Measurements from ENCODE around the gene B4GALT1. TPM values are rescaled to one million over a fixed set of nuclear protein-coding genes. Genes with fewer than 3 reads are reported as not detected.

Gene B4GALT1
- total and polyA plus RNA-seq, 4 donors = 27.2 to 130 (median 86.2) TPM

DNA sequence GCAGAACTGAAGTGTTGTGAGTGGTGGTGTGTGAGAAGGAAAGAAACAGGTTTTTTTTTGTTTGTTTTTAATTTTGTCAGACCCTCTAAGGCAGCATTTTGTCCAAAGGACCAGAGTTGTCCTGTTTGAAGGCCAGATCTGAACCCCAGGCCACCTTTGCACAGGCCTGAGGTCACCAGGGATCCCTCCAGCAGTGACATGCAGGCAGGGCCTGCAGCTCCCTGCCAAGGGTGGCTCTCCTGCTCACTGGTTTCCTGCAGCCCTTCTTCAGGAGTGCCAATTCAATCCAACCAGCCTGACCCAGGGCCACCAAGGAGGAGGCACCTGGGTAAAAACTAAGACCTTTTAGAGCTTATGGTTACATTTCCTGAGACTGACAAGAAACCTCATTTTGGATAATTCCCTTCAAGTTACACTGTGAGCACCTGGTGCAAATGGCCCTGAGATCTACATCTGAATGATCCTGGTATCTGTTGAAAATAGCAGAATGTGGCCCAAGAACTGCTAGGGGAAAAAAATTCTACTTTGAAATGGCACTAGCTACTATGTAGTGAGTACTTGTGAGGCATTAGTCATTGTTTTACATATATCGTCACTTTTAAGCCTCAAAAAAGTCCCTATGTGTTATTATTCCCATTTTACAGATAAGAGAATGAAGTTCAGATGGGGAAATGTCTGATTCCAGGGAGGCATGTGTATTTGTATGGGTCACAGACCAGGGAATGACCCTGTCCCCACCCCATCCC is 57.1 kb downstream of the B4GALT1 start:
- ATAC-seq (ENCODE audit: insufficient read depth, low FRiP score) = no peak
- TF ChIP-seq, protein P1, sequence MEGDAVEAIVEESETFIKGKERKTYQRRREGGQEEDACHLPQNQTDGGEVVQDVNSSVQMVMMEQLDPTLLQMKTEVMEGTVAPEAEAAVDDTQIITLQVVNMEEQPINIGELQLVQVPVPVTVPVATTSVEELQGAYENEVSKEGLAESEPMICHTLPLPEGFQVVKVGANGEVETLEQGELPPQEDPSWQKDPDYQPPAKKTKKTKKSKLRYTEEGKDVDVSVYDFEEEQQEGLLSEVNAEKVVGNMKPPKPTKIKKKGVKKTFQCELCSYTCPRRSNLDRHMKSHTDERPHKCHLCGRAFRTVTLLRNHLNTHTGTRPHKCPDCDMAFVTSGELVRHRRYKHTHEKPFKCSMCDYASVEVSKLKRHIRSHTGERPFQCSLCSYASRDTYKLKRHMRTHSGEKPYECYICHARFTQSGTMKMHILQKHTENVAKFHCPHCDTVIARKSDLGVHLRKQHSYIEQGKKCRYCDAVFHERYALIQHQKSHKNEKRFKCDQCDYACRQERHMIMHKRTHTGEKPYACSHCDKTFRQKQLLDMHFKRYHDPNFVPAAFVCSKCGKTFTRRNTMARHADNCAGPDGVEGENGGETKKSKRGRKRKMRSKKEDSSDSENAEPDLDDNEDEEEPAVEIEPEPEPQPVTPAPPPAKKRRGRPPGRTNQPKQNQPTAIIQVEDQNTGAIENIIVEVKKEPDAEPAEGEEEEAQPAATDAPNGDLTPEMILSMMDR (IDR thresholded peaks at IDR 0.05; ENCODE audit: control extremely low read depth, extremely low read depth) = no peak

DNA sequence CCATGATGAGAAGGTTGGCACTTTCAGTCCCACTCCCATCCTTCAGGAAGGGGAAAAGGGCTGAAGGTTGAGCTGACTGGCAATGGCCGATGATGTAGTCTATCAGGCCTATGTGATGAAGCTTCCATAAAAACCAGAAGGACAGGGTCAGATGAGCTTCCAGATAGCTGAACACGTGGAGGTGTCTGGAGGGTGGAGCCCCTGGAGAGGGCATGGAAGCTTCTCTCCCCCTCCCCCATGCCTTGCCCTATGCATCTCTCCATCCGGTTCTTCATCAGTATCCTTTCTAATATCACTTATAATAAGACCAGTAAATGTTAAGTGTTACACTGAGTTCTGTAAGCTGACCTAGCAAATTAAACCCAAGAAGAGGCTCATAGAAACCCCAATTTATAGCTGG is 58.0 kb downstream of the B4GALT1 start:
- H3K27me3 ChIP-seq (ENCODE audit: control insufficient read depth in 3 of 3, insufficient read depth in 3 of 3, low read length in 2 of 3) = no peaks in the 10 kb centered on the region
- H3K4me1 ChIP-seq (ENCODE audit: control insufficient read depth in 5 of 5, insufficient read depth in 5 of 5, low read length in 5 of 5) = peaks cover 0 to 13% (median 10%) of the 10 kb centered on the region in 5 donors
- 82 to 92% methylated on average over 3 of the region's 3 CpGs for WGBS, 2 donors
- H3K27ac ChIP-seq (ENCODE audit: low read depth in 1 of 2, low read length in 1 of 2) = no peak overlapping the region
- no peak for DNase-seq
- TF ChIP-seq, protein P1 (IDR thresholded peaks at IDR 0.05; ENCODE audit: control extremely low read depth, extremely low read depth) = no peak
- H3K4me3 ChIP-seq = no peak overlapping the region
- peaks cover 0 to 24% (median 11%) of the 10 kb centered on the region in 4 donors for H3K36me3 ChIP-seq (ENCODE audit: control insufficient read depth in 4 of 4, insufficient read depth in 4 of 4, low read length in 4 of 4)
- H3K9ac ChIP-seq (ENCODE audit: insufficient read depth in 1 of 2, low read length in 2 of 2) = no peak overlapping the region
- no peaks in the 10 kb centered on the region for H3K9me3 ChIP-seq (ENCODE audit: control insufficient read depth in 4 of 4, insufficient read depth in 3 of 4, low read length in 3 of 4)
- no peak for ATAC-seq (ENCODE audit: insufficient read depth, low FRiP score)

More for the DNA sequence above, 57.1 kb downstream of the B4GALT1 start:
- no peak overlapping the region for H3K27ac ChIP-seq (ENCODE audit: low read depth in 1 of 2, low read length in 1 of 2)
- peaks cover 0 to 13% (median 10%) of the 10 kb centered on the region in 5 donors for H3K4me1 ChIP-seq (ENCODE audit: control insufficient read depth in 5 of 5, insufficient read depth in 5 of 5, low read length in 5 of 5)
- H3K9ac ChIP-seq (ENCODE audit: insufficient read depth in 1 of 2, low read length in 2 of 2) = no peak overlapping the region
- no peak overlapping the region for H3K4me3 ChIP-seq
- H3K27me3 ChIP-seq (ENCODE audit: control insufficient read depth in 3 of 3, insufficient read depth in 3 of 3, low read length in 2 of 3) = no peaks in the 10 kb centered on the region
- 81 to 86% methylated on average over 1 of the region's 1 CpG for WGBS, 2 donors
- no peaks in the 10 kb centered on the region for H3K9me3 ChIP-seq (ENCODE audit: control insufficient read depth in 4 of 4, insufficient read depth in 3 of 4, low read length in 3 of 4)
- H3K36me3 ChIP-seq (ENCODE audit: control insufficient read depth in 4 of 4, insufficient read depth in 4 of 4, low read length in 4 of 4) = peaks cover 5 to 31% (median 13%) of the 10 kb centered on the region in 4 donors
- no peak for DNase-seq

DNA sequence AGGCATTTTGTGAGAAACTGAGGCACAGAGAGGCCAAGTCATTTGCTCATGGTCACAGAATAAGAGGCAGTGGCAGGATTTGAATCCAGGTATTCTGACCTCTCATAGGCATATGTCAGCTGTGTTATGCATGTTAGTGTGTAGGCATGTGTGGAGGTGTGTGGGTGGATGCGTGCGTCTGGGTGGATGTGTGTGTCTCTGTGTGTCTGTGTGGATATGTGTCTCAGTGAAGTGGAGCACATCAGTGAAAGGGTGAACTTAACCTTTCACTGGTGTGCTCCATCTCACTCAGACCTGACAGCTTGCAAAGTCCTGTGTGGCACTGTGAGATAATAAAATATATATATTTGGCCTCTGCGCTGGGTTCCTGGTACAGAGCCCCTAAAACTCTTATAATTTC is 58.7 kb downstream of the B4GALT1 start:
- TF ChIP-seq, protein P1 (IDR thresholded peaks at IDR 0.05; ENCODE audit: control extremely low read depth, extremely low read depth) = no peak
- no peak overlapping the region for H3K9ac ChIP-seq (ENCODE audit: insufficient read depth in 1 of 2, low read length in 2 of 2)
- WGBS, 2 donors = 96 to 97% methylated on average over 3 of the region's 3 CpGs
- no peaks in the 10 kb centered on the region for H3K9me3 ChIP-seq (ENCODE audit: control insufficient read depth in 4 of 4, insufficient read depth in 3 of 4, low read length in 3 of 4)
- peaks cover 0 to 13% (median 10%) of the 10 kb centered on the region in 5 donors for H3K4me1 ChIP-seq (ENCODE audit: control insufficient read depth in 5 of 5, insufficient read depth in 5 of 5, low read length in 5 of 5)
- H3K27ac ChIP-seq (ENCODE audit: low read depth in 1 of 2, low read length in 1 of 2) = no peak overlapping the region
- peaks cover 0 to 19% (median 6%) of the 10 kb centered on the region in 4 donors for H3K36me3 ChIP-seq (ENCODE audit: control insufficient read depth in 4 of 4, insufficient read depth in 4 of 4, low read length in 4 of 4)
- no peaks in the 10 kb centered on the region for H3K27me3 ChIP-seq (ENCODE audit: control insufficient read depth in 3 of 3, insufficient read depth in 3 of 3, low read length in 2 of 3)
- H3K4me3 ChIP-seq = no peak overlapping the region
- ATAC-seq (ENCODE audit: insufficient read depth, low FRiP score) (no peak), DNase-seq (no peak)
